ENCODE data around the gene EPB41L4A.
"Not testable (repeated sequence)": the region's sequence is repeated elsewhere in the genome, so short reads cannot be mapped to it uniquely, and the experiment has no call there.

EPB41L4A gene, protein sequence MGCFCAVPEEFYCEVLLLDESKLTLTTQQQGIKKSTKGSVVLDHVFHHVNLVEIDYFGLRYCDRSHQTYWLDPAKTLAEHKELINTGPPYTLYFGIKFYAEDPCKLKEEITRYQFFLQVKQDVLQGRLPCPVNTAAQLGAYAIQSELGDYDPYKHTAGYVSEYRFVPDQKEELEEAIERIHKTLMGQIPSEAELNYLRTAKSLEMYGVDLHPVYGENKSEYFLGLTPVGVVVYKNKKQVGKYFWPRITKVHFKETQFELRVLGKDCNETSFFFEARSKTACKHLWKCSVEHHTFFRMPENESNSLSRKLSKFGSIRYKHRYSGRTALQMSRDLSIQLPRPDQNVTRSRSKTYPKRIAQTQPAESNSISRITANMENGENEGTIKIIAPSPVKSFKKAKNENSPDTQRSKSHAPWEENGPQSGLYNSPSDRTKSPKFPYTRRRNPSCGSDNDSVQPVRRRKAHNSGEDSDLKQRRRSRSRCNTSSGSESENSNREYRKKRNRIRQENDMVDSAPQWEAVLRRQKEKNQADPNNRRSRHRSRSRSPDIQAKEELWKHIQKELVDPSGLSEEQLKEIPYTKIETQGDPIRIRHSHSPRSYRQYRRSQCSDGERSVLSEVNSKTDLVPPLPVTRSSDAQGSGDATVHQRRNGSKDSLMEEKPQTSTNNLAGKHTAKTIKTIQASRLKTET

DNA sequence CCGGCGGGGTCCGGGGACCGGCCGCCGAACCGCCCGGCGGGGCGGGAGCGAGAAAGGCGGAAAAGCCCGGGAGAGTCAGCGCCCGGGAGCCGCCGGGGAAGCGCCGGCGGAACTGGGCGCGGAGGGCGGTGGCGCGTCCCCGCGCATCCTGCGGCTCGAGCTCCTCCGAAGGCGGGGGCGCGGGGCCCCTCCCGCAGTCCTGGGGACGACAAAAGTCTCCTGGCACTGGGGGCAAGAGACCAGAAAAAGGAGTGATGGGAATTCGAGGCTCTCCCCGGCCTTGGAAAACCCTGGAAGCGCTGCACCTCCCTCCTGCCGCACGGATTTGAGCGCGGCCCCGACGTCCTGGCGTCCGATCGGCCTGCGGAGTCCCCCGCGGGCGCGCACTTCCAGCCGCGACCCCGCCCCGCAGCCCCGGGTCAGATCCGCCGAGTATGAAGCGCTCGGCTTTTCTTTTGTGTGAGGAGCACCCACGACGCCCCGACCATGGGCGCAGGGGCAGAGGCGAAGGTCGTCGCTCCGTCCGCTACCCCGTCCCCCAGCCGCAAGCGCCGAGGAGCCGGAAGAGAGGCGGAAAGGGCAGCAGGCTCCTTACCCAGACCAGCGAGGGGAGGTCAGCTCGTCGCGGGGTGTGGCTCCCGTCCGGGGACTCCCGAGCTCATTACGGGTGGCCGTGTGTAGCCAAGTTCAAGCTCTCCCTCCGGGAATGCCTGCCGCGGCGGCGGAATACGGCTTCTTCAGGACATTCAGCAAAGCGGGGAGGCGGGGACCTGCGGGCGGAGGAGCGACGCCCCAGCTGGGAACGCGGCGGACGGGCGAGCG lies at the start of gene EPB41L4A:
TSS of gene EPB41L4A (minus strand) at position 114 of the 822 bp plus-strand sequence. CDS start 238 bp downstream, outside the sequence.
- DNase-seq (ENCODE audit: low spot score) = peak; percentile 31

DNA sequence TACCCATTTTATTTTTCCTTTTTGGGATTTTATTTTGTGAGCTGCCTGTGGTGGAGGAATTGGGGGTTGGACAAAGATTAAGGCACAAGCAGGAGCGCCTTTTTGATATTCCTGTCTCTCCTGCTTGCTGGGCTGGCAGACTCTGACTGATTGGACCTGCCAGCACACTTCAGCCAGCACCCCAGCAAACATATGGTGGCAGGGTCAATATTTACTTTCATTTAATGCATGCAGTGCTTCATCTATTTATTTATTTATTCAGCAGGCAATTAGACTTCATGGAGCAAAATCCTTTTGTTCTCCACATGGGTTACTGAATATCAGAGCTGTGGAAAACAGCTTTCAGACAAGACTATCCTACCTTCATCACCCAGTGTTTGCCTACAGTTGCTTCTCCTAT lies 48.4 kb upstream of the EPB41L4A start:
- DNase-seq (ENCODE audit: low spot score) = no peak

DNA sequence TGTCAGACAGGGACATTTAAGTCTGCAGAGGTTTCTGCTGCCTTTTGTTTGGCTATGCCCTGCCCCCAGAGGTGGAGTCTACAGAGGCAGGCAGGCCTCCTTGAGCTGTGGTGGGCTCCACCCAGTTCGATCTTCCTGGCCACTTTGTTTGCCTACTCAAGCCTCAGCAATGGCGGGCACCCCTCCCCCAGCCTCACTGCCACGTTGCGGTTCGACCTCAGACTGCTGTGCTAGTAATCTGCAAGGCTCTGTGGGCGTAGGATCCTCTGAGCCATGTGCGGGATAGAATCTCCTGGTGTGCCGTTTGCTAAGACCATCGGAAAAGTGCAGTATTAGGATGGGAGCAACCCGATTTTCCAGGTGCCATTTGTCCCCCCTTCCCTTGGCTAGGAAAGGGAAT lies 47.2 kb upstream of the EPB41L4A start:
- DNase-seq (ENCODE audit: low spot score) = not testable (repeated sequence)

DNA sequence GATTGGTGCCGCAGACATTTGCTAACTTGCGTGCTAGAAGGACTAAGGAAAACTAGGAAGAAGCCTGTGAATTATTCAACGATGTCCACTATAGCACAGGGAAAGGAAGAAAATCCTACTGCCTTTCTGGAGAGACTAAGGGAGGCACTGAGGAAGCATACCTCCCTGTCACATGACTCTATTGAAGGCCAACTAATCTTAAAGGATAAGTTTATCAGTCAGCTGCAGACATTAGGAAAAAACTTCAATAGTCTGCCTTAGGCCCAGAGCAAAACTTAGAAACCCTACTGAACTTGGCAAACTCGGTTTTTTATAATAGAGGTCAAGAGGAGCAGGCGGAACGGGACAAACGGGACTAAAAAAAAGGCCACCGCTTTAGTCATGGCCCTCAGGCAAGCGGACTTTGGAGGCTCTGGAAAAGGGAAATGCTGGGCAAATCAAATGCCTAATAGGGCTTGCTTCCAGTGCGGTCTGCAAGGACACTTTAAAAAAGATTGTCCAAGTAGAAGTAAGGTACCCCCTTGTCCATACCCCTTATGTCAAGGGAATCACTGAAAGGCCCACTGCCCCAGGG lies 28.2 kb upstream of the EPB41L4A start:
- not testable (repeated sequence) for DNase-seq (ENCODE audit: low spot score)

DNA sequence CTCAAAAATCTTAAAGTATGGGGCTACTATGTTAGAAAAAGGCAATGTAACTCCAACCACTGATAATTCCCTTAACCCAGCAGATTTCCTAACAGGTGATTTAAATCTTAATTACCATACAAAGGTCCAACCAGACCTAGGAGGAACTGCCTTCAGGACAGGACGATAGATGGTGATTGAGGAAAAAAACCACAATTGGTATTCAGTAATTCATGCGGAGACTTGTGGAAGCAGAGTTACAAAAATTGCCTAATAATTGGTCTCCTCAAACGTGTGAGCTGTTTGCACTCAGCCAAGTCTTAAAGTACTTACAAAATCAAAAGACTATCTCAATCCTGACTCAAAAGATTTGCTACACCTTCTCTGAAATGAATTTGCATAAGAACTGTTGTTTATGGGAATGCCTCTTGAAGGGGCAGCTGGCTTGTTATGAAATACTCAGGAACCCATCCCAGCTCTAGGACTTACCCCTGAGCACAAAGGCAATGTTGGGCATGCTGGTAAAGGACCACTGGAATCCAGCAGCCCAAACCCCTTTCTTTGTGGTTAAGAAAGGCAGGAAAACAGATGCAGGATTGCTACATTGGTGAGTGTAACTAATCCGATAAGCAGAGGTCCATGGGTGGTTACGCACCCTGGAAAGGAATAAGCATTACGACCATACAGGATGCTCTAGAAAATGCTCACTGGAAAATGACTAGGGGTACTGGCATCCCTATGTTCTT lies 26.7 kb upstream of the EPB41L4A start:
- DNase-seq (ENCODE audit: low spot score) = no peak

DNA sequence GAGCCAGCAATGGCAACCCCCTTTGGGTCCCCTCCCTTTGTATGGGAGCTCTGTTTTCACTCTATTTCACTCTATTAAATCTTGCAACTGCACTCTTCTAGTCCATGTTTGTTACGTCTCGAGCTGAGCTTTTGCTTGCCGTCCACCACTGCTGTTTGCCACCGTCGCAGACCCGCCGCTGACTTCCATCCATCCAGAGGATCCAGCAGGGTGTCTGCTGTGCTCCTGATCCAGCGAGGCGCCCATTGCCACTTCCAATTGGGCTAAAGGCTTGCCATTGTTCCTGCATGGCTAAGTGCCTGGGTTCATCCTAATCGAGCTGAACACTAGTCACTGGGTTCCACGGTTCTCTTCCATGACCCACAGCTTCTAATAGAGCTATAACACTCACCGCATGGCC lies 24.9 kb upstream of the EPB41L4A start:
- not testable (repeated sequence) for DNase-seq (ENCODE audit: low spot score)

DNA sequence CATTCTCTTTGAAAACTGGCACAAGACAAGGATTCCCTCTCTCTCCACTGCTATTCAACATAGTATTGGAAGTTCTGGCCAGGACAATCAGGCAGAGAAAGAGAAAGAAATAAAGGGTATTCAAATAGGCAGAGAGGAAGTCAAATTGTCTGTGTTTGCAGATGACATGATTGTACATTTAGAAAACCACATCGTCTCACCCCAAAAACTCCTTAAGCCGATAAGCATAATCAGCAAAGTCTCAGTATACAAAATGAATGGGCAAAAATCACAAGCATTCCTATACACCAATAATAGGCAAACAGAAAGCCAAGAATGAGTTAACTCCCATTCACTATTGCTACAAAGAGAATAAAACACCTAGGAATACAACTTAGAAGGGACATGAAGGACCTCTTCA lies 21.0 kb upstream of the EPB41L4A start:
- no peak for DNase-seq (ENCODE audit: low spot score)

DNA sequence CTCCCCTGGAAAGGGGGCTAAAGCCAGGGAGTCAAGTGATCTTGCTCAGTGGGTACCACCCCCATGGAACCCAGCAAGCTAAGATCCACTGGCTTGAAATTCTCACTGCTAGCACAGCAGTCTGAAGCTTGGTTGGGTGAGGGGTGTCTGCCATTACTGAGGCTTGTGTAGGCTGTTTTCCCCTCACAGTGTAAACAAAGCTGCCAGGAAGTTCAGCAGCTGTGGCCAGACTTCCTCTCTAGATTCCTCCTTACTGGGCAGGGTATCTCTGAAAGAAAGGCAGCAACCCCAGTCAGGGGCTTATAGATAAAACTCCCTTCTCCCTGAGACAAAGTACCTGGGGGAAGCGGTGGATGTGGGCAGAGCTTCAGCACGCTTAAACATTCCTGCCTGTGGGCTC lies 17.1 kb upstream of the EPB41L4A start:
- no peak for DNase-seq (ENCODE audit: low spot score)

DNA sequence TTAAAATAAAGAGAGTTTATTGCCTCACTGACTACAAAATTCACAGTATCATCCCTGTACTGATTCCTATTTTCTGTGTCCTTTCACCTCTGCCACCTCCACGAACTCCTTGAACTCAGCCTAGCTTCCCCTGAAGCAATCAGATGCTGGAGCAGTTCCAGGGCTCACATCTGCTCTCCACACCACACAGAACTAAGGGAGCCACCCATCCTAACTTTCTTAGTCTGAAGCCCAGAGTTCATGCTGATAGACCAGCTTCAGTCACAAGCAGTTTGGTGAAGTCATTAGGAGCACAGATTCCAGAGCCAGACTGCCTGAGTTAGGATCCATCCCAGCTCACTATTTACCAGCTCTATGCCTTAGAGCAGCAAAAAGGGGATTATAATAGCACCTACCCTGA lies 15.6 kb upstream of the EPB41L4A start:
- no peak for DNase-seq (ENCODE audit: low spot score)

DNA sequence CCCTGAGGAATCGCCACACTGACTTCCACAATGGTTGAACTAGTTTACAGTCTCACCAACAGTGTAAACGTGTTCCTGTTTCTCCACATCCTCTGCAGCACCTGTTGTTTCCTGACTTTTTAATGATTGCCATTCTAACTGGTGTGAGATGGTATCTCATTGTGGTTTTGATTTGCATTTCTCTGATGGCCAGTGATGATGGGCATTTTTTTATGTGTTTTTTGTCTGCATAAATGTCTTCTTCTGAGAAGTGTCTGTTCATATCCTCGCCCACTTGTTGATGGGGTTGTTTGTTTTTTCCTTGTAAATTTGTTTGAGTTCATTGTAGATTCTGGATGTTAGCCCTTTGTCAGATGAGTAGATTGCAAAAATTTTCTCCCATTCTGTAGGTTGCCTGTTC lies 7.1 kb upstream of the EPB41L4A start:
- DNase-seq (ENCODE audit: low spot score) = not testable (repeated sequence)

DNA sequence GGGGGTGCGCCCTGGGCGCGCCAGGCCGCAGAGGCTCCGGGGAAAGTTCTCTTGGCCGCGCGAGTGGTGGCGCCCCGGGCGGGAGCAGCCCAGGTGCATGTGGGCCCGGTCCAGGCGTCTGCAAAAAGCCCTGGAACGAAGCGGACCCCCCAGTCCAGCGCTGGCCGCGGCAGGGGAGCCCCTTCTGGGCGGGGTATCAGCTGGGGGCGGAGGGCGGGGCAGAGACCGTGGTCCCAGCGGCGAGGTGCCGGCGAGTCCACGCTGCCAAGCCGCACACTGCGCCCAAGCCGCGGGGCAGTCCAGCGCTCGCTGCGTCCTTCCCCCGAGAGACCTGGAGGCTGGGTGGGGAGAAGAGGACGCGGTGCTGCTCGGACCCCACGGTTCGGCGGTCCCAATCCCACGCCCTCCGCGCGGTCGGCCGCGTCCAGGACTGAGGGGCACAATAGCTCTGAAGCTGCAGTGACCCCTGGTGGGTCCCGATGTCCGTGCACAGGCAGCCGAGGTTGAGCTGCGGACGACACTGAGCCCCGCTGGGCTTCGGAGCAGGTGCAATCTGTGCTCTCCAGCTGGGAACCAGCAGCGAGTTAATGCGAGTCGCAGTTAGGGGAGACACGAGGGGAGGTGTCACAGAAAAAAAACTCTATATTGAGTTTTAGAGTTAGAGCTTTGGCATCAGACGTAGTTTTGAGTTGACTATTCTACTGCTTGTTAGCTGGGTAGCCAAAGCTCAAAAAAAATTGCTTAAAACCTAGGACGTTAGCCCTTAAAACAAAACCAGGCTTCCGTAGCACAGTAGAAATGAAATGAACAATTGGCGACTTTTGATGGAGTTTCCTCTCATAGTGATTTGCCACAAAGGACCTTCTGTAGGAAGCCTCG lies 1.1 kb upstream of the EPB41L4A start:
- peak; percentile 73 for DNase-seq (ENCODE audit: low spot score)

DNA sequence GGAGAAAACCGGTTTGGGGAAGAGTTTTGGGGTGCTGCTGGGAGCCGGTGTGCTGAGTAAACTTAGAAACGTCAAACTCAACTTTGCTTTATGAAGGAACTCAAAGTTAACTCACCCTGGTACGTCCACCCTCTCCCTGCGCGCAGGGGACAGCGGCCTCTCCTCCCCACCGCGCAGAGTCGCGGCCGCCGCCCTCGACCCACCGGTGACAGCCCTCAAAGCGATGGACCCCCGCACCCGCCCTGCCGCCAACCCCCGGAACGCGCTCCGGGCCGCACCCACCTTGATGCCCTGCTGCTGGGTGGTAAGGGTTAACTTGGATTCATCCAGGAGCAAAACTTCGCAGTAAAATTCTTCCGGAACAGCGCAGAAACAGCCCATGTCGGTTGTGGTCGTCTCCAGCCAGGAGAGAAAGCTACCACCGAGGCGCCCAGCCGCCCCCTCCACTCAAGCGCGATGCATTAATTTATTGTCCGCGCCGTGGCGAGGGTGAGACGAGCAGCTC lies 366 bp downstream of the EPB41L4A start:
- DNase-seq (ENCODE audit: low spot score) = no peak

DNA sequence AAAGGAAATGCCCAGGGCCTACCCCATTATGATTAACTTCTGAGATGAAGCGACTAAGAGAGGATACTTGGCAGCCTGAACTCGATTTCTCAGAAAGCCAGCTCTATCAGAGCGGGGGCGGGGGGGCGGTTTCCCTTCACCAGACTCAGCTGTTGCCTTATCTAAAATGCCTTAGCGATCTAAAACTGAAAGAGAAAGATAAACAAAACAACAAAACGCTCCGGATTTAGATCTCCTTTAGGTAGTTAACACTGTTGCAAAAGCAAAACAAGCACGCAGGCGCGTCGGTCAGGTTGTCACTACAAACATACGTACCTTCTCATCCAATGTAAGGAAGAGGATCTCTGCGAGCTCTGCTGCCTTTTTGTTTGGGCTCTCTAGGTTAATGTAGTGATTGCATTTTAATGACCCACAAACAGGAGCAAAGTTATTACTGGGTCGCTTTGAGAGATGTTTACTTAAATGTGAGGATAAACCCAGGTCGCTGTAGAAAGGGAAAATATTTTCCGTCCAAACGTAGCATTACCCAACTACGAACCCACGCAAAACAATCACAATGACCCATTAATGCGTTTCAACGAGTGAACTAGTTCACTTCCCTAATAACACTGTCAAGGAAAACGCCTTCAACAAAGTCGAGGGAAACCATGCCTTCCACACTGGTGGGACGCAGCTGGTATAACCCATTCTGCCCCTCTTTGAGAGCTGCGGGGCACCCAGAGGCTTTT lies 982 bp downstream of the EPB41L4A start:
- DNase-seq (ENCODE audit: low spot score) = peak; percentile 7

DNA sequence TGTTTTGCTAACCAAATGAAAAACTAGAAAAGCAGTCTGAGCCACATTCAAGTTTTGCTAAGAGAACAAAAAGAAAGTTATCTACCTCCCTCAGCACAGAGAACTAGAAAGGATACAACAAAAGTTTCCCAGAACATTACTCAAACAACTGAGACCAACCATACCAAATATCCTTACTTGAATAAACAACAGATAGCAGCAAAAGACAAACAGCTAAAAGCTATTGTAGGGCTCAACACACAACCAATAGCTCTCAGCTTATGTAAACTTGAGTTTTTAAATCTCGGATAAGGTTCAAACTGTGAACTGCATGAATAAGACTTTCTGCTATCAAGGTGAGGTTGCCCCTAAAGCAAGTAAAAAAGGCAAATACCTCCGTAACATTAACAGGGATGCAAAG lies 3.5 kb downstream of the EPB41L4A start:
- DNase-seq (ENCODE audit: low spot score) = no peak

DNA sequence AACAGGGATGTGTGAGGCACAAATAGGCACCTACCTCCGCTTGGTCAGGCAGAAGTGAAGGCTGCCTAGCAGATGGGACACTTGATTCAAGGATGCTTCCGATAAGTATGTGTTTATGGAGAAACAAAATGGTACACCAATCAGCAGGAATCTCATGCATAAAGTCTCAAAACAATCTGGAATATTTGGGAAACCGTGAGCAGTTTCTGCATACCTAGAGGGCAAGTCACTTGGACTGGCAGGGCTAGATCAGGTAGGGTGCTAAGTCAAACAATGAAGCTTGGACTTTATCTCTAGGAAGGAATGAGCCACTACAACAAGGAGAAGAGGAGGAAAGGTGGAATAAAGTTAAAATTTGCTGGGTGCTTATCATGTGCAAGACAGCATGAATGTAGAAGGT lies 5.5 kb downstream of the EPB41L4A start:
- DNase-seq (ENCODE audit: low spot score) = no peak

DNA sequence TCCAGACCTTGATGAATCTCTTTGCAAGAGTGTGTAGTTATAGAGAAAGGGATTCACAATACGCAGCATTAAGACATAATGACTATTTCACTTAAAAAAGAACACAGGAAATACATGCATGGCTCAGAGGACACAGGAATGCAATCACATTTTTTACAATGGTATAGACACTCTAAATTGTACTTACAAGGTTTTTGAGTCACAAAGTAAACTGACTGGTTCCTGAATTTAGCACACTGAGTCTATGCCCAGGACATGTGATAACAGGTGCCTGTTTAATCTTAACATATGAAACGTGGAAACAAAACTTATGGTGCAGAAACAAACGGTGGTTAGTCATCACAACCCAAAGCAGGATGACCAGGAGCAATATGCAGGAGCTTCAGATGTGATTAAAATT lies 6.7 kb downstream of the EPB41L4A start:
- DNase-seq (ENCODE audit: low spot score) = no peak

DNA sequence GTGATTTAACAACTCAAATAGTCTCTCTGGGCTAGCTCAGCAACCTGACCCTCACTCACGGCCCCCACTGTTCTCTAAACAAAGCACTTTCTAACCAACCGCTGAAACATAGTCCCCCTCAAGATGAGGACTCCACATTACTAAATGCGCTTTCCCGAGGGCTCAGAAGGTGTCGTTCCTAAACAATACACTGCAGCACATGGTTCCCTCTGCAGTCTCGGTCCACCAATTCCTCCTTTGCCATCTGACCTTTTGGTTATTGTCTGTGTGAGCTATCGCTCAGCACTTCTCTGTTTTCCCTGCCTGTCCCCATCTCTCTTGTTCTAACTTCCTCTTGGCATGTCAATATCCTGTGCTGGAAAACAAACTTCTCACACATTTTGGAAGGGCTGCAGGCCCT lies 7.2 kb downstream of the EPB41L4A start:
- no peak for DNase-seq (ENCODE audit: low spot score)

DNA sequence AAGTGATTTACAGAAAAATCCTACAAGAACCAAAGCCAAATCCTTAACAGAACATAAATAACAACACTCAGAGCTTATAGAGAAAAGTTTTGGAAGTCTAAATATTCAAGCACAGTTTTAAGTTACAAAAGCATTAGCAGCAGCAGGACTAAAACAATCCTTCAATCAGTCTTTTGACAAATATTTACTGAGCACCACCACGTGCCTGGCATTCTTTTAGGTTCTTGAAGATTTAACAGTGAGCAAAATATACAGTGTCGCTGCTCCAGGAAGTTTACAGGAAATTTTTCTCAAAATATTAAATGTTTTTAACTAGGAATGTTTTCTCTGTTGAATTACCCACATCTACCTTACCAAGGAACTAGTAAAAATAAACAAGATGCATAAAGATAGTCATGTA lies 11.4 kb downstream of the EPB41L4A start:
- no peak for DNase-seq (ENCODE audit: low spot score)

DNA sequence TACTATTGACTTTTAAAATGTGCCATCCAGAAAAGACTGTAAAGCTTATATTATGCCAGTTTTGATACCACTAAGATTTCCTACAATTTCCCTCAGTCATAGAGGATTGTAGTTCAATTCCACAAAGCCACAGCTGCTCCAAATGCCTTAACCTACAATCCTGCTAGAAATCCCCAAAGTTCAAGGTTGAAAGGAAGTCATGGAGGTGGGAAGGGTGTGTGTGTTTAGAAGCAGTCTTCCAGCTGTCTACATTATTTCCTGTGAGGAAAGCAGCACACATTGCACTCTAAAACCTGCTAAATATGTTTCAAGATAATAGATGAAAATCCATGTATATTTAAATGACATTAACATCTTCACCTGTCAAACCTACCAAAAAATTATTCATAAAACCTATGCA lies 11.8 kb downstream of the EPB41L4A start:
- no peak for DNase-seq (ENCODE audit: low spot score)

DNA sequence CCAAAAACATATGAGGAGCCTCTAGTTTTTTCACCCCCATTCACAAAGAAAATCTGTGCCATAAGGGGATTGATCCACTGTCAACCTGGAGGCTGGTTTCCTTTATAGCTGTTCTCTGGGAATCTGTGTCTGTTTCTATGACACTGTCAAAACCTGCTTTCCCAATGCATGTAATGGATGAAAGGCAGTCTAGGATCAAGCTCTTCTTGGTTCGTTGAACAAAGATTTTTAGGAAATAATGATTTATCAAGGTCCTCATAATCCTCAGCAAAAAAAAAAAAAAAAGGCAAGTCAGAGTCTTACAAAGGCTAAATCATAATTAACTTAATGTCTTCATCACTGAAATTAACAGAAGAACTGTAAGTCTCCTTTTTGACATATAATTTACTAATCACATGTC lies 16.0 kb downstream of the EPB41L4A start:
- no peak for DNase-seq (ENCODE audit: low spot score)
